ENCODE data around the gene LORICRIN. TPM values are rescaled to one million over a fixed set of nuclear protein-coding genes. Genes with fewer than 3 reads are reported as not detected.

Gene LORICRIN
- polyA plus RNA-seq, 1 donor (not counting 4 experiments of a cell fraction or from before 2014, with no cell fraction given) = not detected

DNA sequence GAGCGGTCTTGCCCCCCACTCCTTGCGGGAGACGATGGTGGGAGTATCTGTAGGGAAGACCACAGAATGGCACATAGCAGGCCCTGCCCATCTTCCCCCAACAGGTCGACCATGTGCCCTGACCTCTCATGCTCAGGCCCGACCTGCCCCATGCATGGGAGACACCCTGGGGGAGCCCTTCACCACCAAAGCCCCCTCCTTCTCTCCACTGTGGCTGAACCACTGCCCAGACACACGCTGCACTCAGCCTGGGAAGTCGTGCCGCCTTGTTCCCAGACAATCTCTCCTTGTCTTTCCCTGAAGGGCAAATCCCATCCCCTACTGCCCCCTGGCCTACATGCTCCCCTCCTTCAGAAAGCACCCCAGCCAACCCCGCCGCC lies 47.7 kb downstream of the LORICRIN start:
- Histone ChIP-seq H3K27ac (ENCODE audit: control insufficient read depth, insufficient read depth, low read length) (no peak overlapping the region), H3K79me2 (ENCODE audit: control insufficient read depth, insufficient read depth, low read length) (no peaks in the 10 kb centered on the region)
- FAIRE-seq = no peak

DNA sequence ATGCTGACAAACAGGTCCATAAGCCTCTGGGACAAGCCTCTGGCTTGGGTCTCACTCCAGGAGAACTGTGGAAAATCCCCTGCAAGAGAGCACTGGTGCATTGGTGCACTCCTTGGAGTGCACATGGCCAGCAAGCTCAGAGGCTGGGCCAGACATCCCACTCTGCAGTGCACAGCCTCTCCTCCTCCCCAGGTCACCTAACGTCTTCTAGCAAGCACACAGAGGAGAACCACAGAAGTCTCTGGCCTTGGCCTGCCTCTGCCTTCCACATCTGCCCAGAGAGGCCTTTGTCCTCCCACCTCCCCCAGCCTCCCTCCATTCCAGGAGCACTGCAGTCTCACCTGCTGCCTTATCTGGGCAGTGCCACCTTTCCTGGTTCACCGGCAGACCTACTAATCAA lies 49.1 kb downstream of the LORICRIN start:
- TF ChIP-seq, protein P1, sequence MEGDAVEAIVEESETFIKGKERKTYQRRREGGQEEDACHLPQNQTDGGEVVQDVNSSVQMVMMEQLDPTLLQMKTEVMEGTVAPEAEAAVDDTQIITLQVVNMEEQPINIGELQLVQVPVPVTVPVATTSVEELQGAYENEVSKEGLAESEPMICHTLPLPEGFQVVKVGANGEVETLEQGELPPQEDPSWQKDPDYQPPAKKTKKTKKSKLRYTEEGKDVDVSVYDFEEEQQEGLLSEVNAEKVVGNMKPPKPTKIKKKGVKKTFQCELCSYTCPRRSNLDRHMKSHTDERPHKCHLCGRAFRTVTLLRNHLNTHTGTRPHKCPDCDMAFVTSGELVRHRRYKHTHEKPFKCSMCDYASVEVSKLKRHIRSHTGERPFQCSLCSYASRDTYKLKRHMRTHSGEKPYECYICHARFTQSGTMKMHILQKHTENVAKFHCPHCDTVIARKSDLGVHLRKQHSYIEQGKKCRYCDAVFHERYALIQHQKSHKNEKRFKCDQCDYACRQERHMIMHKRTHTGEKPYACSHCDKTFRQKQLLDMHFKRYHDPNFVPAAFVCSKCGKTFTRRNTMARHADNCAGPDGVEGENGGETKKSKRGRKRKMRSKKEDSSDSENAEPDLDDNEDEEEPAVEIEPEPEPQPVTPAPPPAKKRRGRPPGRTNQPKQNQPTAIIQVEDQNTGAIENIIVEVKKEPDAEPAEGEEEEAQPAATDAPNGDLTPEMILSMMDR (optimal IDR thresholded peaks at IDR 0.05 in 1 of 3, IDR thresholded peaks at IDR 0.05 in 1 of 3, conservative IDR thresholded peaks at IDR 0.05 in 1 of 3; ENCODE audit: extremely low read depth in 1 of 3, insufficient read depth in 2 of 3, low read length in 3 of 3) = no peak
- Histone ChIP-seq H3K9ac (ENCODE audit: control insufficient read depth, extremely low read depth, insufficient read depth, low read length) (no peak overlapping the region), H3K9me3 (ENCODE audit: control insufficient read depth, low read depth, low read length) (no peaks in the 10 kb centered on the region), H3K27me3 (ENCODE audit: control insufficient read depth, extremely low read depth, insufficient read depth, low read length) (peaks cover 13% of the 10 kb centered on the region), H3K9me1 (ENCODE audit: control insufficient read depth, extremely low read depth, insufficient read depth, low read length) (no peaks in the 10 kb centered on the region), H3K27ac (ENCODE audit: control insufficient read depth, insufficient read depth, low read length) (no peak overlapping the region), H3K36me3 (ENCODE audit: control insufficient read depth in 2 of 2, extremely low read depth in 1 of 2, insufficient read depth in 2 of 2, low read length in 2 of 2) (no peaks in the 10 kb centered on the region), H3K4me3 (ENCODE audit: control insufficient read depth in 2 of 3, extremely low read depth in 1 of 3, insufficient read depth in 2 of 3, low read depth in 1 of 3, low read length in 3 of 3) (no peak overlapping the region), H3K4me2 (ENCODE audit: control insufficient read depth, extremely low read depth, insufficient read depth, low read depth, low read length) (no peak overlapping the region), H4K20me1 (ENCODE audit: control insufficient read depth, extremely low read depth, insufficient read depth, low read length) (no peaks in the 10 kb centered on the region), H3K4me1 (ENCODE audit: control insufficient read depth, extremely low read depth, insufficient read depth, low read length) (no peaks in the 10 kb centered on the region), H3K79me2 (ENCODE audit: control insufficient read depth, insufficient read depth, low read length) (no peaks in the 10 kb centered on the region), H2AFZ (ENCODE audit: control insufficient read depth, low read length) (no peak overlapping the region)
- DNase-seq (ENCODE audit: low read depth, low spot score) (no peak), FAIRE-seq (no peak)
- dilution Hi-C loops (cut with MboI; ENCODE audit: extremely low pct_ligation_motif_present, low sequenced_read_pairs) = no loop called here

More for the DNA sequence above, 47.7 kb downstream of the LORICRIN start:
- TF ChIP-seq, protein P1 (optimal IDR thresholded peaks at IDR 0.05 in 1 of 3, IDR thresholded peaks at IDR 0.05 in 1 of 3, conservative IDR thresholded peaks at IDR 0.05 in 1 of 3; ENCODE audit: extremely low read depth in 1 of 3, insufficient read depth in 2 of 3, low read length in 3 of 3) = no peak
- TF ChIP-seq EZH2 (IDR thresholded peaks at IDR 0.05; ENCODE audit: low read length) = no peak
- Histone ChIP-seq H3K36me3 (ENCODE audit: control insufficient read depth in 2 of 2, extremely low read depth in 1 of 2, insufficient read depth in 2 of 2, low read length in 2 of 2) (no peaks in the 10 kb centered on the region), H3K27me3 (ENCODE audit: control insufficient read depth, extremely low read depth, insufficient read depth, low read length) (peaks cover 15% of the 10 kb centered on the region), H3K4me1 (ENCODE audit: control insufficient read depth, extremely low read depth, insufficient read depth, low read length) (no peaks in the 10 kb centered on the region), H3K9me1 (ENCODE audit: control insufficient read depth, extremely low read depth, insufficient read depth, low read length) (no peaks in the 10 kb centered on the region), H3K9ac (ENCODE audit: control insufficient read depth, extremely low read depth, insufficient read depth, low read length) (no peak overlapping the region), H4K20me1 (ENCODE audit: control insufficient read depth, extremely low read depth, insufficient read depth, low read length) (no peaks in the 10 kb centered on the region), H3K9me3 (ENCODE audit: control insufficient read depth, low read depth, low read length) (no peaks in the 10 kb centered on the region), H3K4me3 (ENCODE audit: control insufficient read depth in 2 of 3, extremely low read depth in 1 of 3, insufficient read depth in 2 of 3, low read depth in 1 of 3, low read length in 3 of 3) (no peak overlapping the region), H2AFZ (ENCODE audit: control insufficient read depth, low read length) (no peak overlapping the region), H3K4me2 (ENCODE audit: control insufficient read depth, extremely low read depth, insufficient read depth, low read depth, low read length) (no peak overlapping the region)
- dilution Hi-C loops (cut with MboI; ENCODE audit: extremely low pct_ligation_motif_present, low sequenced_read_pairs) = no loop called here
- no peak for DNase-seq (ENCODE audit: low read depth, low spot score)
